H1 (cell line): ENCODE results near the gene AMN1. TPM values are rescaled to one million over a fixed set of nuclear protein-coding genes. Genes with fewer than 3 reads are reported as not detected.

Experiments
- CEBPB ChIP-seq: IDR thresholded peaks from 2 replicates; pipeline ENCODE4 v1.6.1; 2012; ENCODE audit warnings: low read depth, low read length
- CHD2 ChIP-seq: IDR thresholded peaks from 2 replicates; pipeline ENCODE4 v1.6.1; 2012; ENCODE audit warnings: low read length, improper control_type of control experiment
- MAFK ChIP-seq: IDR thresholded peaks from 2 replicates; pipeline ENCODE4 v1.6.1; 2012; ENCODE audit warnings: low read depth, mild to moderate bottlenecking, improper control_type of control experiment, low read length
- POLR2A ChIP-seq, 2 experiments: IDR thresholded peaks; 1 replicate in 1 of 2; 2 replicates in 1 of 2; pipeline ENCODE4 v1.6.1; 2011; ENCODE audit warnings: low read depth in 2 of 2, low read length in 2 of 2, mild to moderate bottlenecking in 2 of 2; ENCODE audit errors: control extremely low read depth in 1 of 2
- RBBP5 ChIP-seq: IDR thresholded peaks from 2 replicates; pipeline ENCODE4 v1.7.1; 2012; ENCODE audit warnings: low read depth, mild to moderate bottlenecking, inconsistent platforms, low read length, moderate library complexity, borderline replicate concordance
- SP1 ChIP-seq: IDR thresholded peaks from 2 replicates; pipeline ENCODE4 v1.6.1; 2011; ENCODE audit warnings: low read depth, low read length
- SP4 ChIP-seq: IDR thresholded peaks from 2 replicates; pipeline ENCODE4 v1.6.1; 2012; ENCODE audit warnings: low read length, inconsistent platforms
- TEAD4 ChIP-seq: IDR thresholded peaks from 2 replicates; pipeline ENCODE4 v1.6.1; 2012; ENCODE audit warnings: low read depth, low read length, inconsistent platforms, mixed read lengths
- polyA plus RNA-seq, 7 experiments: library from polyadenylated mRNA; depleted of rRNA in 3 of 7; stranded (reverse) in 5 of 7; unstranded in 2 of 7; fragments of >200 nt in 5 of 7; fragments of 200-250 nt in 2 of 7; gene quantifications; 1 replicate in 5 of 7; 2 replicates in 1 of 7; 4 replicates in 1 of 7; pipeline versions ENCODE4 v1.2.1 to v1.2.3, GENCODE V29; 2011 to 2013; ENCODE audit warnings: missing spikeins in 2 of 7, mixed read lengths in 2 of 7
- total RNA-seq: library from RNA; stranded (reverse); fragmentation: NEBNext Ultra II Directional; extraction: Animal tissue kit (Norgen Biotek cat#: 25700); gene quantifications from 2 replicates; pipeline ENCODE4 v1.2.1, GENCODE V29; 2021
- TF ChIP-seq, protein P1 (sequence below): IDR thresholded peaks from 2 replicates; pipeline ENCODE4 v1.6.1; 2012; ENCODE audit warnings: inconsistent platforms

AMN1 gene
- total and polyA plus RNA-seq, 2 of the 8 experiments (the other 6 are each of a cell fraction or from before 2014, with no cell fraction given) = 7.5 to 13.8 TPM

DNA sequence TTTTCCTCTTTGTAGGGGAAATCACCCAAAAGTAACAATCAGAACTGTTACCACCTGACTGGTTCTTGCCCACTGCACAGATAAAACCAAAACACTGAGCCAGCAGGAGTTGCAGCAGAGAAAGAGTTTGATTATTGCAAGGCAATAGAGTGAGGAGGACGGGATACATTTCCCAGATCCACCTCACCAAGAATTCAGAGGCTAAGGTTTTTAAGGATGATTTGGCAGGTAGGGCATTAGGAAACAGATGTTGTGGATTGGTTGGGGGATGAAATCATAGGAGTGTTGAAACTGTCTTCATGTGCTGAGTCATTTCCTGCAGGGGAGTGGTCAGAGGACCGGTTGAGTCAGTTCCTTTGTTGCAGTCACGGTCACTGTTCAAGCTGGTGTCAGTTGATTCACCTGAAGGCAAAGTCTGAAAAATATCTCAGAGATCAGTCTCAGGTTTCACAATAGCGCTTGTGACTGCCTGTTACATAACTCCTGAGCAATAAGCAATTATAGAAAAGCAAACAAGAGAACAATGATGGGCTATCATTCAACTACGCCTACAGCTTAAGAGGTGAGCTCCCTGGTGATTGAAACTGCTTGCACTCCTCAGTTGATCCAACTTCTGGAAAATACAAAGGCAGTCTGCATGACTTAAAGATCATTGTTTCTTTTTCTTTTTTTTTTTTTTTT lies 20.3 kb upstream of the AMN1 start (continued):
- TF ChIP-seq SP1 (peak; percentile 87), CEBPB (peak; percentile 65; the same call in 1 of the 2 replicates), CHD2 (no peak), POLR2A (IDR thresholded peaks at IDR 0.05; ENCODE audit: control extremely low read depth in 1 of 2, low read depth in 2 of 2, low read length in 2 of 2) (0 out of 3 replicates have a peak, but pooled peaks of 1 of the 2 experiments have one; percentile 55), TEAD4 (no peak), RBBP5 (no peak), SP4 (no peak), MAFK (peak; percentile 90)
- TF ChIP-seq, protein P1, sequence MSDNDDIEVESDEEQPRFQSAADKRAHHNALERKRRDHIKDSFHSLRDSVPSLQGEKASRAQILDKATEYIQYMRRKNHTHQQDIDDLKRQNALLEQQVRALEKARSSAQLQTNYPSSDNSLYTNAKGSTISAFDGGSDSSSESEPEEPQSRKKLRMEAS = no peak
